DOHH2 (cell line): Measurements from ENCODE around the gene MVB12B.

ENCODE experiments used
- H3F3A ChIP-seq: fragments of 200-600 bp; sonication (generic), shearing (Covaris generic); 2 replicates; pipeline ENCODE4 v1.6.0; 2016; ENCODE audit warnings: antibody characterized with exemption, mild to moderate bottlenecking; ENCODE audit not compliant: control insufficient read depth, insufficient read depth
- H3K27ac ChIP-seq: fragments of 200-600 bp; sonication (generic); 2 replicates; pipeline ENCODE4 v1.5.1; 2014; ENCODE audit warnings: low read depth, mild to moderate bottlenecking, low read length, moderate library complexity
- H3K27me3 ChIP-seq: fragments of 200-600 bp; sonication (generic); 2 replicates; pipeline ENCODE4 v1.6.1; 2014; ENCODE audit warnings: mild to moderate bottlenecking, low read length, mixed read lengths; ENCODE audit not compliant: control insufficient read depth
- H3K36me3 ChIP-seq: fragments of 200-600 bp; sonication (generic); 2 replicates; pipeline ENCODE4 v1.6.1; 2014; ENCODE audit warnings: mild to moderate bottlenecking, low read length, moderate library complexity, mixed read lengths; ENCODE audit not compliant: control insufficient read depth
- H3K4me1 ChIP-seq: fragments of 200-600 bp; sonication (generic); 2 replicates; pipeline ENCODE4 v1.6.1; 2014; ENCODE audit warnings: mild to moderate bottlenecking, low read length, mixed read lengths; ENCODE audit not compliant: control insufficient read depth
- H3K4me2 ChIP-seq: fragments of 200-600 bp; sonication (generic); 2 replicates; pipeline ENCODE4 v1.6.0; 2014; ENCODE audit warnings: mild to moderate bottlenecking, low read length, moderate library complexity
- H3K4me3 ChIP-seq: fragments of 200-600 bp; sonication (generic); 2 replicates; pipeline ENCODE4 v1.5.1; 2014; ENCODE audit warnings: mild to moderate bottlenecking, low read length, mixed read lengths
- H3K79me2 ChIP-seq: fragments of 200-600 bp; sonication (generic); 2 replicates; pipeline ENCODE4 v1.6.1; 2014; ENCODE audit warnings: mild to moderate bottlenecking, low read length, mixed read lengths; ENCODE audit not compliant: control insufficient read depth
- H3K9me2 ChIP-seq: fragments of 200-600 bp; sonication (generic); replicated peaks from 2 replicates; pipeline ENCODE4 v1.6.1; 2014; ENCODE audit warnings: mild to moderate bottlenecking, low read length, mixed read lengths; ENCODE audit not compliant: control insufficient read depth
- H3K9me3 ChIP-seq: fragments of 200-600 bp; sonication (generic); 2 replicates; pipeline ENCODE4 v1.6.1; 2014; ENCODE audit warnings: antibody characterized with exemption, low read length, mixed read lengths; ENCODE audit not compliant: control insufficient read depth, insufficient read depth
- H4K20me1 ChIP-seq: fragments of 200-600 bp; sonication (generic); 2 replicates; pipeline ENCODE4 v1.6.0; 2014; ENCODE audit warnings: low read depth, mild to moderate bottlenecking, antibody characterized with exemption, low read length, moderate library complexity; ENCODE audit not compliant: control insufficient read depth, insufficient read depth
- EZH2phosphoT487 ChIP-seq: fragments of 200-600 bp; sonication (generic); IDR thresholded peaks from 2 replicates; pipeline ENCODE4 v1.6.1; 2017; ENCODE audit warnings: borderline replicate concordance, mild to moderate bottlenecking, antibody characterized with exemption, low read length, moderate library complexity, mixed read lengths
- TF ChIP-seq, protein P1 (sequence below): fragments of 200-600 bp; sonication (generic); IDR thresholded peaks from one replicate; pipeline ENCODE4 v1.5.1; 2014; ENCODE audit warnings: antibody characterized with exemption, mild to moderate bottlenecking, low read depth, low read length; ENCODE audit not compliant: poor library complexity, severe bottlenecking

MVB12B gene

DNA sequence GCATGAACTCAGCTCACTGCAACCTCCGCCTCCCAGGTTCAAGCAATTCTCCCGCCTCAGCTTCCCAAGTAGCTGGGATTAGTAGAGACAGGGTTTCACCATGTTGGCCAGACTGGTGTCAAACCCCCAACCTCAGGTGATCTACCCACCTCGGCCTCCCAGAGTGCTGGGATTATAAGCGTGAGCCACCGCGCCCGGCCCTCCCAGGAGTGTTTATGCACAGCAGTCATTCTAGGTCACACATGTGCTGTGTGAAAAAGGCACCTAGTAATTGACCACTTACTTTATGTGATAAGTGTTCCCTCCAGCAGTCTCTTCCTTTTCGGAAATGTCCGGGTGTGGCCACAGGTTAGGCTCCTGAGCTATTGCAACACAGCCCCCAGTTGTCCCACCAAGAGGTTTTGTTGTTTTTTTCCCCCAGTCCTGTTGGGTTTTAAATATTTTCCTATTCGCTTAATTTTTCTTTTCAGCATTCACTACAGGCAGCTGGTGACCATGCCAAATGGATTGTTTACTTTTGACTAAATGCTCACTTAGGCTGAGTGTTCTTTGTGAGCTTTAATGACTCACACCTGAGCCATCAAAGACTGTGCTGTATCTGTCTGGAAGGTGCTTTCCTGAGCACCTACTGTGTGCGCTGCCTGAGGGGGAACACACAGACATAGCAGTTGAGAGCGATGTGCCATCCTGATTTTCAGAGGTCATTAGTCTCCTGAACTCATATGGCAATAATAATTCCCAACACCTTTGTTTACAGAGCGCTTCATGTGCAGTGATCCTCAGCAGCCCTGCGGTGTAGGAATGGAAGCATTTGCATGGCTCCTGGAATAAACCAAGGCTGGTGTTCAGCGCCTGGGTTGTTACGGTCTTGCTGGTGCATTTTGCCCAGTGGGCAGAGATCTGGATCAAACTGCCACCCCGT is 94.3 kb downstream of the MVB12B start:
- Histone ChIP-seq H3K79me2 (no peaks in the 10 kb centered on the region), H3K4me2 (no peak overlapping the region), H4K20me1 (no peaks in the 10 kb centered on the region), H3K36me3 (no peaks in the 10 kb centered on the region), H3K4me3 (no peak overlapping the region), H3F3A (no peaks in the 10 kb centered on the region), H3K9me3 (no peaks in the 10 kb centered on the region), H3K4me1 (no peaks in the 10 kb centered on the region), H3K27me3 (peaks cover 14% of the 10 kb centered on the region), H3K27ac (no peak overlapping the region), H3K9me2 (no peaks in the 10 kb centered on the region)
- no peak for TF ChIP-seq EZH2phosphoT487
- TF ChIP-seq, protein P1, sequence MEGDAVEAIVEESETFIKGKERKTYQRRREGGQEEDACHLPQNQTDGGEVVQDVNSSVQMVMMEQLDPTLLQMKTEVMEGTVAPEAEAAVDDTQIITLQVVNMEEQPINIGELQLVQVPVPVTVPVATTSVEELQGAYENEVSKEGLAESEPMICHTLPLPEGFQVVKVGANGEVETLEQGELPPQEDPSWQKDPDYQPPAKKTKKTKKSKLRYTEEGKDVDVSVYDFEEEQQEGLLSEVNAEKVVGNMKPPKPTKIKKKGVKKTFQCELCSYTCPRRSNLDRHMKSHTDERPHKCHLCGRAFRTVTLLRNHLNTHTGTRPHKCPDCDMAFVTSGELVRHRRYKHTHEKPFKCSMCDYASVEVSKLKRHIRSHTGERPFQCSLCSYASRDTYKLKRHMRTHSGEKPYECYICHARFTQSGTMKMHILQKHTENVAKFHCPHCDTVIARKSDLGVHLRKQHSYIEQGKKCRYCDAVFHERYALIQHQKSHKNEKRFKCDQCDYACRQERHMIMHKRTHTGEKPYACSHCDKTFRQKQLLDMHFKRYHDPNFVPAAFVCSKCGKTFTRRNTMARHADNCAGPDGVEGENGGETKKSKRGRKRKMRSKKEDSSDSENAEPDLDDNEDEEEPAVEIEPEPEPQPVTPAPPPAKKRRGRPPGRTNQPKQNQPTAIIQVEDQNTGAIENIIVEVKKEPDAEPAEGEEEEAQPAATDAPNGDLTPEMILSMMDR: no peak

DNA sequence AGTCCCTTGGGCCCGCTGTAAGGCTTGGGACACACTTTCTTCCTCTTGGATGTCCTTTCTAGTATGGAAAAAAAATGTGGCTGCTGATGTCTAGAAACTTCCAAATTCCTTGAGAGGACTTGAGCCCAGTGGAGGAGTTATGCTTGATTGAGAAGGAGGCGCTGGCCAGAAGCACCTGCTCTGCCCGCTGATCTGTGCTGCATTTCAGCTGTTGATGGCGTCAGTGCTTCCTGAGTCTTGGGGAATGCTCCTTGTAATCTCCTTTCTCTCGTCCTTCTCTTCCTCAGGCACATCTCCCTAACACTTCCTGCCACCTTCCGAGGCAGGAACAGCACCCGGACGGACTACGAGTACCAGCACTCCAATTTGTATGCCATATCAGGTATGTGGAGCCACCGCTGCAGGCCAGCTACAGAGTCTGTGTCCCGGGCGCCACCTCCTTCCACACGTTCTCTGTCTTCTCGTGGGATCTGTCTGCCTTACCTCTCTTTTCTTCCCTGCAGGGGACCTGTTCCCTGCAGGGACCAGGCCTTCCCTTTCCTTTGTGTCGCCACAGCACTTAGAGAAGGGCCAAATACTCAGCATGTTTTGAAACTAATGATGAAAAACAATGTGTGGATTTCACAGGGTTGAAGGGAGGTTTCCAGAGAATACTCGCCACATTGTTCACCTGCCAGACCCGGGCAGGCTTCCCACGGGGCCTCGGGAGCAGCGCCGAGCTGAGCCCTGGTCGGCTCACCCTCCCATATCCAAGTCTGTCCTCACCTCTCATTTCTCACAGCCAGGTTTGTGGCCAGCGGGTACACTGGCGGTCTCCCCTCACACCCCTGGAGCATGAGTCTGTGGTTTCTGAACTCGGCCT is 95.2 kb downstream of the MVB12B start:
- Histone ChIP-seq H3K79me2 (no peaks in the 10 kb centered on the region), H3K27ac (no peak overlapping the region), H3K4me2 (no peak overlapping the region), H3K9me3 (no peaks in the 10 kb centered on the region), H3K9me2 (no peaks in the 10 kb centered on the region), H3K4me3 (no peak overlapping the region), H3K36me3 (no peaks in the 10 kb centered on the region), H3K27me3 (peaks cover 20% of the 10 kb centered on the region), H3K4me1 (no peaks in the 10 kb centered on the region), H3F3A (no peaks in the 10 kb centered on the region), H4K20me1 (no peaks in the 10 kb centered on the region)
- no peak for TF ChIP-seq EZH2phosphoT487
- TF ChIP-seq, protein P1: no peak

DNA sequence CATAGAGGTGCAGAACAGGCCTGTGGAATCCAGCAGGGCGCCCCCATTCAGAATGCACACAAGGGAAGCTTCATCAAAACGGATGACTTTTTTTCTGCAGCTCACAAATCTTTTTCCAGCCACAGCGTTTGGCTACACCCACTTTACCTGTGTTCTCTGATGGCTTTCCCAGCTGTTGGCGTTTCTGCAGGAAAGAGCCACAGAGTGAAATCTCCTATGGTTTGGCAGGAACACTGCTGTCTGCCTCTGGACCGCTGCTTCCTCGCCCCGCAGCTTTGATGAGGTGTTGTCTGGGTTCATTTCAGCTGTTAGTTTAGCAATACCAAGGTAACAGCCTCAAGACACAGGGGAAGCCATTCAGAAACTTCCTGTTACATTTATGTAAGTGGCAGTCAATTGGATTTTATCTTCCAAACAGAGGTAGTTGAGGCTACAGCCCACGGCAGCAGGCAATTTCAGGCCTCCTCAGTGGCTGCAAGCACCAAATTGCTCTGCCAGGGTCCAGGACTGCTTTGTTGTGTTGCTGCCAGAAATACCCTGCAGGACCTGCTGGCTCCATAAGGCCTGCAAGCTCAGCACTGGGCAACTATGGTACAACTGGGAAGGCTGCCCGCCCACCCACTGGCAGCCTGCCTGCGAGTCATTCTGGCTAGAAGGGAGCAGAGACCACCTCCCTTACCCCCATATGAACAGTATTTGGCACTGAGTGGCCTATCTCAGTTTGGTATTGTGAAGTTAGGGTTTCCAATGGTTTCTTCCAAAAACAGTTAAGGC is 96.7 kb downstream of the MVB12B start:
- no peak for TF ChIP-seq EZH2phosphoT487
- TF ChIP-seq, protein P1: no peak
- no peaks in the 10 kb centered on the region for H3K9me3 ChIP-seq
- no peaks in the 10 kb centered on the region for H3K79me2 ChIP-seq
- peaks cover 29% of the 10 kb centered on the region for H3K27me3 ChIP-seq
- no peaks in the 10 kb centered on the region for H3K9me2 ChIP-seq
- no peaks in the 10 kb centered on the region for H3K4me1 ChIP-seq
- H3K36me3 ChIP-seq: no peaks in the 10 kb centered on the region
- no peak overlapping the region for H3K27ac ChIP-seq
- H3F3A ChIP-seq: no peaks in the 10 kb centered on the region
- H3K4me3 ChIP-seq: no peak overlapping the region
- no peaks in the 10 kb centered on the region for H4K20me1 ChIP-seq
- no peak overlapping the region for H3K4me2 ChIP-seq
